Type B pancreatic cell (in vitro differentiated cells): ENCODE results near the gene NBPF9. TPM values are rescaled to one million over a fixed set of nuclear protein-coding genes. Genes with fewer than 3 reads are reported as not detected.
"Not testable (repeated sequence)": the region's sequence is repeated elsewhere in the genome, so short reads cannot be mapped to it uniquely, and the experiment has no call there.

ENCODE experiments used
- DNase-seq: peaks from one replicate; pipeline ENCODE4 v3.0.0; 2021; ENCODE audit warnings: mixed read lengths; ENCODE audit not compliant: unreplicated experiment; ENCODE audit errors: extremely low spot score
- H3K27ac Mint-ChIP-seq: 2 replicates; pipeline ENCODE4 v1.8.0; 2021; ENCODE audit warnings: mild to moderate bottlenecking, mixed read lengths
- H3K27me3 Mint-ChIP-seq: 2 replicates; pipeline ENCODE4 v1.8.0; 2021; ENCODE audit warnings: mixed read lengths
- H3K36me3 Mint-ChIP-seq: 2 replicates; pipeline ENCODE4 v1.8.0; 2021; ENCODE audit warnings: mixed read lengths
- H3K4me1 Mint-ChIP-seq: one replicate; pipeline ENCODE4 v1.8.0; 2021; ENCODE audit warnings: mixed read lengths; ENCODE audit not compliant: unreplicated experiment
- H3K4me3 Mint-ChIP-seq: 2 replicates; pipeline ENCODE4 v1.8.0; 2021; ENCODE audit warnings: mild to moderate bottlenecking, mixed read lengths
- H3K9me3 Mint-ChIP-seq: 2 replicates; pipeline ENCODE4 v1.8.0; 2021; ENCODE audit warnings: mixed read lengths
- total RNA-seq: library from RNA; stranded (reverse); gene quantifications from 2 replicates; pipeline ENCODE4 v1.2.1, GENCODE V29; 2021; ENCODE audit warnings: low replicate concordance
- TF ChIP-seq, protein P1 (sequence below): fragments of 200-600 bp; sonication (generic); conservative IDR thresholded peaks from 2 replicates; pipeline ENCODE4 v1.5.0; 2021; ENCODE audit warnings: antibody characterized with exemption, mild to moderate bottlenecking

NBPF9 gene
- total RNA-seq, 1 donor from 2014 or later = 38.8 TPM

DNA sequence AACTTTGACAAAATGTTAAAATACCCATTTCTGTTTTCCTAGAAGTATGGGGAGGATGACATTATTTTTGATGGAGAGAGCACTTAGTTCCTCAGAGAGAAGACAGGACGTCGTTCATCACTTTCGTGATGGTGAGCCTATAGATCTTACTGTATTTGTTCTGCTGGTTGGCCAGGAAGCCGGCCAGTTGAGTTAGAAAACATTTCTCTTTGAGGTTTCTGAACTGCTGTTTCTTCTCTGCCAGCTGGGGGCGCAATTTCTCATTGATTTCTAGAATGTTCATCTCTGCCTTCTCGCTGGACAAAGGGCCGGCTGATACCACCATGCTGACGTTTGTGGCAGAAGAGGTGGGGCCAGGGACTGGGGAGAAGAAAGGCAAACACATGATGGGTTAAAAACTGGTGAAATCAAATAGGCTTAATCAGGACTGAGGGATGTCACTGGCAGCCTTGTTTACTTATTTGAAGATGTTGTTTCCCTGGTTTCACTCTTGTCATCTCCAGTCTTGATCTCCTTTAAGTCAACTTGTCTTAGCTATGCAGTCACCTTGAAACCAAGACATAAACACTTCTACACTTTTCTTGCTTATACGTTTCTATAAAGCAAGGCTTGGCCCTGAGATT is 27.7 kb downstream of the NBPF9 start:
- TF ChIP-seq, protein P1, sequence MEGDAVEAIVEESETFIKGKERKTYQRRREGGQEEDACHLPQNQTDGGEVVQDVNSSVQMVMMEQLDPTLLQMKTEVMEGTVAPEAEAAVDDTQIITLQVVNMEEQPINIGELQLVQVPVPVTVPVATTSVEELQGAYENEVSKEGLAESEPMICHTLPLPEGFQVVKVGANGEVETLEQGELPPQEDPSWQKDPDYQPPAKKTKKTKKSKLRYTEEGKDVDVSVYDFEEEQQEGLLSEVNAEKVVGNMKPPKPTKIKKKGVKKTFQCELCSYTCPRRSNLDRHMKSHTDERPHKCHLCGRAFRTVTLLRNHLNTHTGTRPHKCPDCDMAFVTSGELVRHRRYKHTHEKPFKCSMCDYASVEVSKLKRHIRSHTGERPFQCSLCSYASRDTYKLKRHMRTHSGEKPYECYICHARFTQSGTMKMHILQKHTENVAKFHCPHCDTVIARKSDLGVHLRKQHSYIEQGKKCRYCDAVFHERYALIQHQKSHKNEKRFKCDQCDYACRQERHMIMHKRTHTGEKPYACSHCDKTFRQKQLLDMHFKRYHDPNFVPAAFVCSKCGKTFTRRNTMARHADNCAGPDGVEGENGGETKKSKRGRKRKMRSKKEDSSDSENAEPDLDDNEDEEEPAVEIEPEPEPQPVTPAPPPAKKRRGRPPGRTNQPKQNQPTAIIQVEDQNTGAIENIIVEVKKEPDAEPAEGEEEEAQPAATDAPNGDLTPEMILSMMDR = peak; percentile 43
- H3K27me3 Mint-ChIP-seq, H3K4me1 Mint-ChIP-seq, H3K4me3 Mint-ChIP-seq, H3K9me3 Mint-ChIP-seq, DNase-seq, H3K27ac Mint-ChIP-seq, H3K36me3 Mint-ChIP-seq: not testable (repeated sequence)

DNA sequence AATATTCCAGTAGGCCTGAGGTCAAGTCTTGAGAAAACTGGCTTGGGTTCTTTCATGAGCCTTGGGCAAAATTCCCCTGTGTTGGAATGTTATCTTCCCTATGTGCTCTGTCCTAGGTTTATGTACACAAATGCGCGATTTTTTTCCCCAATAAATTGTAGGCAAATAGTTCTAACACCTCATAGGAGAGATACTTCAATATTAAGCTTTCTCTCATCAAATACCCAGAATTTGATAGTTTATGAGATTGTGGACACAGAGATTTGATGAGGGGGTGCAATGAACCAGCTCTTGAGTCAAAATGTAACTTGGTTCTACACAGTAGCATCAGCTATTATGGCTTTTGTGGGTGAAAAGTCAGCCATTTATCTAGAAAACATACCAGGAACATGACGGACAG is 38.7 kb downstream of the NBPF9 start:
- H3K4me1 Mint-ChIP-seq, DNase-seq, H3K27ac Mint-ChIP-seq, H3K27me3 Mint-ChIP-seq, H3K4me3 Mint-ChIP-seq, H3K9me3 Mint-ChIP-seq: not testable (repeated sequence)
- peaks cover 13% of the 10 kb centered on the region for H3K36me3 Mint-ChIP-seq

DNA sequence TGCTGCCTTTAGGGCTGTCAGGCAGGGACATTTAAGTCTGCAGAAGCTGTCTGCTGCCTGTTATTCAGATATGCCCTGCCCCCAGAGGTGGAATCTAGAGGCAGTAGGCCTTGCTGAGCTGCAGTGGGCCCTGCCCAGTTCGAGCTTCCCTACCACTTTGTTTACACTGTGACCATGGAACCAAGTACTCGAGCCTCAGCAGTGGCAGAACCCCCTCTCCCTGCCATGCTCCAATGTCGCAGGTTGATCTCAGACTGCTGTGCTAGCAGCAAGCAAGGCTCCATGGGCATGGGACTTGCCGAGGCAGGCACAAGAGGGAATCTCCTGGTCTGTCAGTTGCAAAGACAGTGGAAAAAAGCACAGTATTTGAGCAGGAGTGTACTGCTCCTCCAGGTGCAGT is 60.3 kb downstream of the NBPF9 start:
- DNase-seq, H3K27ac Mint-ChIP-seq, H3K4me1 Mint-ChIP-seq, H3K4me3 Mint-ChIP-seq, H3K27me3 Mint-ChIP-seq, H3K36me3 Mint-ChIP-seq, H3K9me3 Mint-ChIP-seq: not testable (repeated sequence)

DNA sequence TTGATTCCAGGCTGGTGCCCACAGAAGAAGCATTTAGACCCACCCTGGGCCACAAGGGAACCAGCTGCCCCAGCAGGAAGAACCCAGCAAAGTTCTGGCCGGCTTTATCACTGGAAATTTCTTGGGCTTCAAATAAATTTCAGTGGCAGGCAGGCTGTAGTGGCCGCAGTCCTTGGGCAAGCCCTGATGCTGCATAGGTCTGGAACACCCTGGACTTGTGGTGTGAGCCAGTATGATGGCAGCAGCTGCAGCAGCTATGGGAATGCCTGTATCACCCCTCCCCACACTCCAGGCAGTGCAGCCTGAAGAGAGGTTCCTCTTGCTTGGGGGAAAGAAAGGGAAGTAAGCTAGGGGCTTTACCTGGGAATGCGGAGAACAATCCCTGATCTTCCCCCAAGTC is 69.4 kb downstream of the NBPF9 start:
- not testable (repeated sequence) for DNase-seq, H3K27me3 Mint-ChIP-seq, H3K4me1 Mint-ChIP-seq, H3K9me3 Mint-ChIP-seq, H3K36me3 Mint-ChIP-seq, H3K4me3 Mint-ChIP-seq, H3K27ac Mint-ChIP-seq

DNA sequence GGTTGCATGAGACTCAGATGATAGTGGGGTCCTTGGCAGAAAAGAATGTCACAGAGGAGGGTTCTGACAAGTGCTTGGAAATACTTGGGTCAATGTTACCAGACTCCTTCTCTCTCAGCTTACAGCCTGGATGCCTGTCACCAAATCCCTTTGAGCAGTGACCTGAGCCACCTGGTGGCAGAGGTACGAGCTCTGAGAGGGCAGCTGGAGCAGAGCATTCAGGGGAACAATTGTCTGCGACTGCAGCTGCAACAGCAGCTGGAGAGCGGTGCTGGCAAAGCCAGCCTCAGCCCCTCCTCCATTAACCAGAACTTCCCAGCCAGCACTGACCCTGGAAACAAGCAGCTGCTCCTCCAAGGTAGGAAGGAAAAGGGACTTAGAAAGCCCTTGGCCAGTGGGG is 79.0 kb downstream of the NBPF9 start:
- not testable (repeated sequence) for H3K36me3 Mint-ChIP-seq, H3K4me1 Mint-ChIP-seq, H3K9me3 Mint-ChIP-seq, H3K27me3 Mint-ChIP-seq, DNase-seq, H3K27ac Mint-ChIP-seq, H3K4me3 Mint-ChIP-seq

DNA sequence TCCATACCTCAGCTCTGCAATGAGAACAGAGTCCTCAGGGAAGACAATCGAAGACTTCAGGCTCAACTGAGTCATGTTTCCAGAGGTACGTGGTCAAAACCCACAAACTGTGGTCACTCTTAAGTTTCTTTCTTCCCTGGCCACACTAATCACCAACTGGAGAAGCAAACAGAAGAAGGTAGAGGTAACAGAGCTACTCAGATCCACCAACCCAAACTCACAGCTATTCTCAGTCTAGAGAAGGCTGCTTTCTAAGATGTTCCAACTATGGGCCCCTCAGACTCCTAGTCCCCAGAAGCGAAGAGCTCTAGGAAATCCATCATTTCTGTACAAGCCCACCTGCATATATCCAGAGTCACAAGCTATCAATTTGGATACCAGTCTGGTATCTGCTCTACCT is 84.8 kb downstream of the NBPF9 start:
- not testable (repeated sequence) for H3K4me1 Mint-ChIP-seq, DNase-seq, H3K27me3 Mint-ChIP-seq, H3K4me3 Mint-ChIP-seq, H3K27ac Mint-ChIP-seq, H3K9me3 Mint-ChIP-seq, H3K36me3 Mint-ChIP-seq

DNA sequence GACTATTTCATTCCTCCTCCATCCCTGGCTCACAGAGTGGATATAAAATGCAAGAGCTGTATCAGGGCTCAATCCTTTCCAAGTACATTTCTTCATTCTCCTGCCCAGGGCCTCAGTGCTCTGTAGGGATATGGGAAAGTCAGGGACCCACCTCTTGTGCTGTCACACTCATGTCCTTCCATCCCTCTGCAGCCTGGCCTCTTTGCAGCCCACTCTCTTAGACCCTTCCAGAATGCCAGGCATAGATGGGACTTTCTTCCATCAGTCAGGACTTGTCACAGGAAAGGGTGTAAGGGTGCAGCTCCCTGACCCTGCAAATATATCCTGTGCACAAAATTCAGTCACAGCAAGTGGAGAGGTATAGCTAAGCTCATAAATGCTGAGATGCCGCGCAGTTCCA is 86.7 kb downstream of the NBPF9 start:
- not testable (repeated sequence) for DNase-seq, H3K36me3 Mint-ChIP-seq, H3K9me3 Mint-ChIP-seq, H3K4me1 Mint-ChIP-seq, H3K27ac Mint-ChIP-seq, H3K27me3 Mint-ChIP-seq, H3K4me3 Mint-ChIP-seq

DNA sequence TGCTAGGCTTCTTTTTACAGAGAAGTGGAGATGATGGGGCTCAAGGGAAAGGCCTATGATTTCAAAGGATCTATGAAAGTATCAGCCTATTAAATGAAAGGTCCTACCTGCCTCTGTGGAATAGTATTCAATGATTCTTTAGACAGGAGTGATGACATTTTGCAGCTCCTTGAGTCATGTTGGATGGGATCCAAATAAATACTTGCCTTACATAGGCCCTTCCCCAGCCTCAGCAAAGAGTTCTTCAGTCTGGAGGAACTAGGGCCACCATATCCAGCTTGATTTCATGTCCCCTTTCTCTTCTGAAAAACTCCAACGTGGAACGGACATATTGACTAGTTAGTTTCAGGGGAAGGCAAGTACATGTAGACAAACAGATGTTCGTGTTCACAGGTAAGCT is 87.8 kb downstream of the NBPF9 start:
- DNase-seq, H3K4me1 Mint-ChIP-seq, H3K27ac Mint-ChIP-seq, H3K9me3 Mint-ChIP-seq, H3K36me3 Mint-ChIP-seq, H3K27me3 Mint-ChIP-seq, H3K4me3 Mint-ChIP-seq: not testable (repeated sequence)

DNA sequence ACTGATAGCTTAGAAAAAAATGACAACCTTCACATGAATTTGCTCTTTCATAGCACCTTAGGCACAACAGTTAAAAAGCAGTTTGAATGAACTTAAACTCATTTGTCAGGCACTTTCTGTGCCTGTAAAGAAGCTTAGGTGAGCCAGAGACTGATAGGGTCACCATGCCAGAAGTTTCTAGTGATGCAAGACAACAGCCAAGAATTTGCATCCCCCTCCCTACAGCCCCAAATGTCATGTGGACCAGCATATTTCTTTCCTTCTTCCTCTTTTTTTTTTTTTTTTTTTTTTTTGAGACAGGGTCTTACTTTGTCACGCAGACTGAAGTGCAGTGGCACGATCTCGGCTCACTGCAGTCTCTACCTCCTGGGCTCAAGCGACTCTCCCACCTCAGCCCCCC is 89.8 kb downstream of the NBPF9 start:
- not testable (repeated sequence) for H3K4me3 Mint-ChIP-seq, H3K27me3 Mint-ChIP-seq, H3K27ac Mint-ChIP-seq, H3K4me1 Mint-ChIP-seq, H3K9me3 Mint-ChIP-seq, DNase-seq, H3K36me3 Mint-ChIP-seq

DNA sequence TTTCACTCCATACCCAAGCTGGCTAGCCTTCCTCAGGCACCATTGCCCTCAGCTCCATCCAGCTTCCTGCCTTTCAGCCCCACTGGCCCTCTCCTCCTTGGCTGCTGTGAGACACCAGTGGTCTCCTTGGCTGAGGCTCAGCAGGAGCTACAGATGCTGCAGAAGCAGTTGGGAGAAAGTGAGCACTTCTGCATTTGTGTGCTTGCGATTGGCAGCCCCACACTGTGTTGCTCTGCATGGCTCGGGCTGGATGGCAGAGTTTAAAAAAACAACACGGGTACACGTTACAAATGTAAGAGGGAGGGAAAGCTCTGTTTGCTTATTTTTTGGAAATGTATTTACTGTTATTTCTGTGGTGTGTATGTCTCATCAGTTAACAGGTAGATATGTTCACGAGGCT is 90.8 kb downstream of the NBPF9 start:
- H3K27me3 Mint-ChIP-seq, H3K9me3 Mint-ChIP-seq, H3K36me3 Mint-ChIP-seq, H3K4me1 Mint-ChIP-seq, H3K4me3 Mint-ChIP-seq, DNase-seq, H3K27ac Mint-ChIP-seq: not testable (repeated sequence)

DNA sequence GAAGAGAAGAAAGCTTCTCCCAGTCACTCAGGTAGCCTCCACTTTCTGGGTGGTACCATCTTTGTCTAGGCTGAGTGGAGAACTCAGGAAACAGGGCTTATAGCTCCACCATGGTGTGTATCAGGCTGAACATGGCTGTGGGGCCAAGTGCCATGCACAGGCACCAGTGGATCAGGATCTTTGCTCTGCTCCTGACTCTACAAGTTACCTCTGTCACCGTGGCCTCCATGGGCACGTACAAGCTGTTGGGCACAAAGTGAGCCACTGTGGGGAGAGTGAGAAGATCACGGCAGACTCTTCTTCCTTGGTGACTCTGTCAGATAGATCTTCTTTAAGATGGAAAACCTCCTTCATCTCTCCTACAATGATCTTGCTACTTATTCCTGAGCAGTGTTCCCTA is 93.6 kb downstream of the NBPF9 start:
- H3K27ac Mint-ChIP-seq, DNase-seq, H3K4me1 Mint-ChIP-seq, H3K36me3 Mint-ChIP-seq, H3K27me3 Mint-ChIP-seq, H3K9me3 Mint-ChIP-seq, H3K4me3 Mint-ChIP-seq: not testable (repeated sequence)

DNA sequence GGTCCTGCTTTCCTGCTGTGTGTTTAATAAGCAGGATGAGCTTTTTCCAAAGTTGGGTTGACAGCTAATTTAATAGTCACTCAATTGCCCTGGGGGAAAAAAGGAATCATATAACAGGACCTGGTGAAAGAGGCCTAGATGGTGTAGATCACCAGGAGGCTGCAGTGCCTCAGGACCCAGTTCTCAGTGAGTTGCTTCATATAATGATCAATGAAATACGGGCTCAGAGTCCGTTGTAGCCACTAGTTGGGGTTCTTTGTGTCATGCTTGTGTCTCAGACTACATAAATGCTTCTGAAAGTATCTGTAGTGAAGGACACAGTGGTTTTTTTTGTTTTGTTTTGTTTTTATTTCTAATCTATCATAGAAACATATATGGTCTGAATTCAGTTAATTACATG is 94.6 kb downstream of the NBPF9 start:
- not testable (repeated sequence) for H3K27ac Mint-ChIP-seq, H3K27me3 Mint-ChIP-seq, H3K9me3 Mint-ChIP-seq, DNase-seq, H3K36me3 Mint-ChIP-seq, H3K4me1 Mint-ChIP-seq, H3K4me3 Mint-ChIP-seq

DNA sequence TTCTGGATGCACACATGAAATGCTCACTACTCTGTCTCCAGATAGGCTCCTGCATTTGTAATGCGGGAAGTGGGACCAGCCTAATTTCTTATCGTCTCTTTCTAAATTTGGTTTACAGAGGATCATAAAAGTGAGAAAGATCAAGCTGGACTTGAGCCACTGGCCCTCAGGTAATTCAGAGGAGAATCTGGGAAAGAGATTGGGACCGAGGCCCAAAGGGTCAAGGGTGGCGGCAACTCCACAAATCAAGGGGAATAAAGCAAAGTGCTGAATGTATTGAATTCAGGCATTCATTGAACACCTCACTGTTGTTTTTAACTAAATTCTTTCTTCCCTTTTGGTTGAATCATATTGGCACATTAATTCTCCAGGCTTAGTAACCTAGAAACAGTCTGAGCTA is 95.0 kb downstream of the NBPF9 start:
- H3K36me3 Mint-ChIP-seq, H3K27ac Mint-ChIP-seq, H3K27me3 Mint-ChIP-seq, H3K4me3 Mint-ChIP-seq, H3K4me1 Mint-ChIP-seq, H3K9me3 Mint-ChIP-seq, DNase-seq: not testable (repeated sequence)
